Tibial nerve (tissue), 3 donors: Measurements from ENCODE around the gene ZCWPW1.

ENCODE experiments used
- POLR2A ChIP-seq, 2 donors: fragments of 450-650 bp; IDR thresholded peaks; one replicate each; pipeline ENCODE4 v1.6.1; 2017; ENCODE audit warnings: antibody characterized with exemption in 2 of 2, mild to moderate bottlenecking in 2 of 2, moderate library complexity in 2 of 2
- TF ChIP-seq, protein P1 (sequence below), 5 experiments: fragments of 200-600 bp in 3 of 5; fragments of 450-650 bp in 2 of 5; sonication (generic) in 3 of 5; IDR thresholded peaks; one replicate each; pipeline ENCODE4 v1.5.1; 2016 to 2019; ENCODE audit warnings: antibody characterized with exemption in 5 of 5, mild to moderate bottlenecking in 3 of 5, moderate library complexity in 2 of 5

DNA sequence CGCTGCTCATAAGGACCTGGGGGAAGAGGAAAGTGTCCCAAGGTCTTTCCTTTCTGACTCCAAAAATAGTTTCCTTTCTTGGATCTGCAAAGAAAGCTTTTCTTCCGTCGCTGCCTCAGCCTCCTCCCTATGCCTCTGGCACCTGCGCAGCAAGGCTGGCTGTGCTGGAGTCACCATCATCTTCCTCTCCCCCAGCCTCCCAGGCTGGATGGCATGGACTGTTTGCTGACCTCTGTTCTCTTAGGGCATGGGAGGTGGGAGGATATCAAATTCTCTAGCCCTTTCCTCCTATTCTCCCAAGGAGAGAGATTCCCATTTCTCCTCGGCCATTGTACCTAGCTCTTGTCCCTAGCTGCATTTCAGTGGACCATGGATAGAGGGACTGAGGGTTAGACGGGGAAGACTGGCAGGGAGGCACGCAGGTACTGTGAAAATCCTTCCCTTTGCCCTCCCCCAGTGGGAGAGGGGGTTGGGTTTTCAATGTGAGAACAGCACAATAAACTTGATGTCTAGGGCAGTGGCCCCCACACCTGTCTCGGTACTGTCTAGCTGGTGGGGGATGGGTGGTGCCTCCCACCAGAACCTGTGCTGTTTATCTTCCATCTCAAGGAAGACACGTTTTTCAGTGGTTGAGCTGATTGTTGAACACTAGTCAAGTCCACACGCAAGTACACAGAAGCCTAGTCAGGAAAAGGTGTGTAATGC is 5.2 kb upstream of the ZCWPW1 start:
- TF ChIP-seq, protein P1, sequence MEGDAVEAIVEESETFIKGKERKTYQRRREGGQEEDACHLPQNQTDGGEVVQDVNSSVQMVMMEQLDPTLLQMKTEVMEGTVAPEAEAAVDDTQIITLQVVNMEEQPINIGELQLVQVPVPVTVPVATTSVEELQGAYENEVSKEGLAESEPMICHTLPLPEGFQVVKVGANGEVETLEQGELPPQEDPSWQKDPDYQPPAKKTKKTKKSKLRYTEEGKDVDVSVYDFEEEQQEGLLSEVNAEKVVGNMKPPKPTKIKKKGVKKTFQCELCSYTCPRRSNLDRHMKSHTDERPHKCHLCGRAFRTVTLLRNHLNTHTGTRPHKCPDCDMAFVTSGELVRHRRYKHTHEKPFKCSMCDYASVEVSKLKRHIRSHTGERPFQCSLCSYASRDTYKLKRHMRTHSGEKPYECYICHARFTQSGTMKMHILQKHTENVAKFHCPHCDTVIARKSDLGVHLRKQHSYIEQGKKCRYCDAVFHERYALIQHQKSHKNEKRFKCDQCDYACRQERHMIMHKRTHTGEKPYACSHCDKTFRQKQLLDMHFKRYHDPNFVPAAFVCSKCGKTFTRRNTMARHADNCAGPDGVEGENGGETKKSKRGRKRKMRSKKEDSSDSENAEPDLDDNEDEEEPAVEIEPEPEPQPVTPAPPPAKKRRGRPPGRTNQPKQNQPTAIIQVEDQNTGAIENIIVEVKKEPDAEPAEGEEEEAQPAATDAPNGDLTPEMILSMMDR (IDR thresholded peaks at IDR 0.05) = no peak
- TF ChIP-seq POLR2A (IDR thresholded peaks at IDR 0.05) = no peak
